Measurements from ENCODE around the gene ROBO1.

The ROBO1 gene

DNA sequence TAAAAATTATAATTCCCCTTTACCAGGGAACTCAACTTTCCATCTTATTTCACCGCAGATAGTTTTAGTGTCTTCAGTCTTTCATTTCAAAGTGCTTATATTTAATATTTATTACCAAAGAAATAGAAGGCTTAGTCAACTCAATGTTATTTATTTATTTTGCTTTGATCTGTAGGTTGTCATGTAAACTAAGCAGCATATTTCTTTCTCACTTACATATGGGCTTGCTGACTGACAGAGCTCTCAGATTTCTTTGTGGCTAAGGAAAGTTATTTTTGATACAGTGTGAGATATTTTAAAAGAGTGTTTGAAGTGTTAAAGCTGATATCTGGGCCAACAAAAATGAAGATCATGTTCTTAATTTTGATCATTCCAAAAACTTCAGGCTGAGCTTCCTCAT, 331.4 kb downstream of the ROBO1 start:
- no peak for DNase-seq

DNA sequence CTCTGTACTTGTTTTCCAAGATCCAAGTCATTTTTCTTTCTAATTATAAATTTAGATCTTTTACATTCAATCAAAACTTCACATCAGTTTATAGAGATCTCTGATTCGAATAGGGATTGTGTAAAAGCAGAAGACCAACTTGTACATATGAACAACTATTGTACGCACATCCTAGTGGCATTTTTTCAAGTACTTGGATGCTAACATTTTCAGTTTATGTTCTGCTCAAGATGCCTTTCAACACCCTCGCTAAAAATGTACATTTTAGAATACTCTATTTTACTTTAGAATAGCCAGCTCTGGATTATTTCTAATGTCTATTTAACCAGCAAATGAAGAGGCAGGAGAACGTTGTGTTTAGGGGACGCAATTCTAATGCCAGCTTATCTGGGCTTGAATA, 340.7 kb downstream of the ROBO1 start:
- no peak for DNase-seq

DNA sequence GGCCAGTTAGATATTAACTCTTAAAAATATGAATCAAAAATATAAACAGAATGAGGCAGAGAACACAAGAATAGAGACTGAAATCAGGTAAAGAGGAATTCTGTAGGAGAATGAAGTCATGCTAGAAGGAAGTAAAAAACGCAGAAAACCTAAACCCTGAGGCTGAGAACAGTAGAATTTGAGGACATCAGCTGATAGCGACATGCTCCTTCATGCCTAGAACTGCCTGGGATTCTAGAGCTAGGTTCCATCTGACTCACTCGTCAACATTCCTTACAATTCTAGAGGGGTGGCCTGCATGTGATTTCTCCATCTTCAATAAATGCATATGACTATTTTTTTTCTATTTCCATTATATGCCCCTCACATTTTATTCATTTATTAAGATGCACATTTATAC, 343.0 kb downstream of the ROBO1 start:
- DNase-seq: no peak

DNA sequence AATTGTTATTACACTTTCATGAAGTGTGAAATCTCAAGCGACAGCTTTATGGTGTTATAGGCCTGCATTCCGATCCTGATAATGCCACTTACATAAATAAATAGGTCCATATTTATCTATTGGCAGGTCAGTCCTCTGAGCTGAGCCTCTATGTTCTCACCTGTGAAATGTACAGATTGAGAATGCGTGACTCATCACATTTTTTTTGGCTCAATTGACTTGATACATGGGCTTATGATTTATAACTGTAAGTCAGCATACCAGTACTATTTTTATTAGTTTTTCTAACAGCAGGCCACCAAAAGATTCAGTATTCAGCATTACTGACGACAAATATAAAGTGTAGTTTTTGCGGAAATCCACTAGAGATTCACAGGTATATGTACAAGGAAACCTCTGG, 344.4 kb downstream of the ROBO1 start:
- DNase-seq: no peak

DNA sequence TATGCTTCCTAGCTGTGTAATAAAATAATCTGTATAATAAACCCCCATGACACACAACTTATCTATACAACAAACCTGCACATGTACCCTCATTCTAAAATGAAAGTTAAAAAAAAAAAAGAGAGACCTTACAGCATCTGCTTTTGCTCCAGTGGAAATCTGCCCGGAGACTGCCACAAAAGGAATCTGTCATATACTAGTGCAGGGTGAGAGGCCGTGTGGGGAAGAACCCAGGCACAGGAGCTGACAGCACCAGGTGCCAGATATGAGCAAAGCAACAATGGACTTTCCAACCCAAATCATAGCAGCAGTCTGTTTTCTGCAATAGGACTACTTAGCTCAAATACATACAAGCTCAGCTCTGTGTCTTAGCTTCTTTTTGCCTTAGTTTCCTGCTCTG, 346.5 kb downstream of the ROBO1 start:
- no peak for DNase-seq

DNA sequence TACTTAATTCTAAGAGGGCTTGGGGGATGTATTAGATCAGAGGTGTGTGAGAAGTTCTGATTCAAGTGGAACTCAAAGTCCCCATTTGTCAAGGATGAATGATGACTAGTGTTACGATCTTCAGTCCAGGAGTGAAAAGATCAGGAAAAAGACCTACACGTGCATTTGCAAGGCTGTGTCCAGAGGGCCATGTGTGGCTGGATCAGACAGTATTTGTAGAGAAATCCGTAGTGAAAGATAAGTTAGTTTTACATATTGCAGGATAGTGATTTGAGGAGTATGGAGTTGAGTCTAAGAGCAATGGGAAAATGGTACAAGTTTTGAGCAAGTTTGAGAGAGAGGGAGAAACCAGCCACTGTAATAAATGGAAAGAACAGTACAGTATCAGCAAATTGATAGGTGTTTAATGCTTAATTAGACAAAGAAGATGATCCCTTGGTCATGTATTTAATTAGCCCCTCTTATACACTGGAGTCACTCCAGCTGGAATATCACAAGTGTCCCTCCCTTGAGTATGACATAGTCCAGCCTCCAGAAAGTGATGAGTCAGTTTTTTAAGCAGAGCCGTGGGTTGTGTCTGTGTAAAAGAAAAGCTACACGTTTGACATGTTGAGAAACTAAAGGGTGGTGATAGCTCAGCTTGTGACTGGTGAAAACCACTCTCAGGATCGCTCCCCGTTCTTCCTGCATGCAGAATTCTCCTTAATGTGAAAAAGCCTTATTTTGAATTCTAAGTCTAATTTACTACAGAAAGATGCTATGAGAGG, 348.8 kb downstream of the ROBO1 start:
- no peak for DNase-seq

DNA sequence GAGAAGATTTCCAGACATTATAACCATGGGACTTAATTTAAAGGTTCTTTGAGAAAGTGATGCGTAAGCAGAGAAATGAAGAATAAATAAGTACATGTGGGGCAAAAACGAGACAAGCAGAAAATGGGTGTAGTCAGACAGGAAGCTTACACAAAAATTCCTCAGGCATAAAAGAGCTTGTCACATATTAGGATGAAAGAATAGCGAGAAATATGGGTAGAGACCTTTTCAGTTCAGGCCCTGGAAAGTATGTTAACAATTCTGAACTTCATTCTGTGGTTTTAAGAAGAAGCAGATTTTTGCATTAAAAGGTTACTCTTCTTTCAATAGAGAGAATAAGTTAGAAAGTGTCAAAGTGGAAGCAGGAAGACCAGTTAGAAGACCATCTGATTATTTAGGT, 352.4 kb downstream of the ROBO1 start:
- DNase-seq: no peak

DNA sequence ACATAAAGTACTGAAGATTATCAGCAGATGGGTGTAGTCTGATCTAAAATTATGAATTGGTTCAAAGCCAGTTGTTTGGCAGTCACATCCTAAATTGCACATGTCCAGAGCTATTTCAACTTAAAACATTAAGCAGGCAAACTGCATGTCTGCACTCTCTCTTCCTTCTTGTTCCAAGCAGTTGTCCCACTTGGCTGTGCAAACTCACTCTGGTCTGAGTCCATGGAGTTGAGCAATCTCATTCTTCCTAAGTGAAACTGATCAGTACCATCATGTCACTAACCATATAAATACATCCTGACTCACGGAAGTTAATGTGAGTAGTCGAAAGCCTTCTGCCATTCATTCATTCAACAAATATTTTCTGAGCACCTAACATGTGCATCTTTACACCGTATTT, 353.0 kb downstream of the ROBO1 start:
- DNase-seq: no peak

DNA sequence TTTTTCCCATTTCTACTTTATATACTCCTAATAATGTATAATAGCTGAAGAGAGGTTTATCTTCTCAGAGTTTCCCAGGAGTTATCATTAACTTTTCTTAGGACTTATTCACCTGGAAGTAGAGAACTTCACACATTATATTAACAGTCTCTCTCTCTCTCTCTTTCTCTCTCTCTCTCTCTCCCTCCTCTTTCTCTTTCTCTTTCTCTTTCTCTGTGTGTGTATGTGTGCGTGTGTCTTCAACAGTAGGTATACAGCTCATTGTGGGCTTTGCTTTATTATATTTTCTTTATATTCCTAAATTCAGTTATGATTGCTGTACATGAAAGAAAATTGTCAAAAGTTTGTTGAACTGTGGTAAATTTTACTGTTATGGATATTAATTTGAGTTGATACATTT, 353.8 kb downstream of the ROBO1 start:
- no peak for DNase-seq

DNA sequence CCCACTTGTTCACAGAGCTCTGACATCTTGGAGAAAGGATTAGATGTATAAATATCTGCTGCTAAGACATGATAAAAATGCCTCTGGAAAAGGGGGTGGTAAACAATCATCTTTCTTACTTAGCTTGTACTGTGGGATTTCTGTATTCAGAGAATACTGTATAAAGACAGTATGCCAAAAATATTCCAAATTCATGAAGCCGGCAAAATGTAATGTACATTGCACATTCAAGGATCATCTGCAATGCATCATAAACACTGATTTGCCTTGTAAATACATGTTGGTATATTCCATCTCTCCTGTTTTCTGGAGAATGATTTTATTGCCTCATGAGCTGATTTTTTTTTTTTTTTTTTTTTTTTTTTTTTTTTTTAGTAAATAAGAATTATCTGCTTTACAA, 355.3 kb downstream of the ROBO1 start:
- DNase-seq: no peak

DNA sequence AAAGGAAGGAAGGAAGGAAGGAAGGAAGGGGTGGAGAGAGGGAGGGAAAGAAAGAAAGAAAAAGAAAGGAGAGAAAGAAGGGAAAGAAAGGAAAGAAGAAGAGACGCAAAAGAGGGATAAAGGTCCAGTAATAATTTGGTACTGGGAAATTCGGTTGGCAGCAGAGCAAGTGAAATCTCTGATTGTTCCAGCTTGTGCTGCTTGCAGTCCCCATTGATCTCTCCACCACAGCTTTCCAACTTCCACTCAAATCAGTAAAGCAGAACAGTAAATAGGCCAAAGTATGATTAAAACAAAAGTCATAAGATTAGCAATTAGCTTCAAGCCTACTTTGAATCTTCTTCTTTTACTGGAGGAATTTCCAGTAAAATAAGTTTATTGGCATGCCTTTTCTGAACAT, 357.2 kb downstream of the ROBO1 start:
- no peak for DNase-seq

DNA sequence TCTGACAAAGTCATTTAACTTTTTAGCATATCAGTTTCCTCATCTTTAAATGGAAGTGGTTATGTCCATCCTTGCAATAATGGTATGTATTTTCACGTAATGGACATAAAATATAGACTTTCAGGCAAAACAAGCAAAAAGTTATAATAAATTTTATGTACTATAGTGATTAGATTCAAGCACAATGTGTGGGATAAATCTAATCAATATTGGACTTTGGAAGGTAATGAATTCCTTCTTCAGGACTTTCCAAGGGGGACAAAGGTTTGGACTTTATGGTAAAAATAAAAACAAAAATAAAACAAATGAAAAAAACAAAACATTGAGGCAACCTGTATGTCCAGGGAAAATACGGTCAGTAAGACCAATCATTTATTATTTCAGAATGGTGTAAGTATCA, 357.7 kb downstream of the ROBO1 start:
- no peak for DNase-seq

DNA sequence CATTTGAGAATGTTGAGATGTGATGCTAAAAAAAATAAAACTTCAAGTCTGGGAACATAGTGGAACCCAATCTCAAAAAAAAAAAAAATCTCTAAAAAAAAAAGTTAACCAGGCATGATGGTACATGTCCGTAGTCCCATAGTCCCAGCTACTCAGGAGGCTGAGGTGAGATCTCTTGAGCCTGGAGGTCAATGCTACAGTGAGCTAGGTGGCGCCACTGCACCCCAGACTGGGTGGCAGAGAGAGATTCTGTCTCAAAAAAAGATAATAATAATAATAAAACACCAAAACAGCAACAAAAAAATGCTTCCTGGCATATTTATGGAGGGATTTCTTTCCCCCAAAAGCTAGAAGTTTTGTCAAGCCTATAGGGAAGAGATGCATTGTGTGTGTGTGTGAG, 361.6 kb downstream of the ROBO1 start:
- DNase-seq: no peak

DNA sequence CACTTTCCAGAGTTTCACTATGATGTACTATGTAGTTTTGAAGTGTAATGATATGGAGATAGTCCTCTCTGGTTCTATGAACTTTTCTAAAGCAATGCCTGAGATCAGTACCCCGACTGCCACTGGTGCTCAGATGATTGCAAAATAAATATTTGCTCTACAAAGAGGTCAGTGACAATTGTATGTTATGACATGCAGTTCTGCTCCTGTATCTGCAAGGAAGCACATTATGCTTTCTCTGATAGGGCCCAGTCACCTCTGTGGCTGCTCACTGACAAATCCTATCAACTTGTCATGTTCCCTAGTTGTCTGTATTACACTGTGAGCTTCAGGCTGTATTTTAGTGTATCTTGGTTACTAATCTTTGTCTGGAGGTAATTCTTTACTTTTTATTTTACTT, 362.6 kb downstream of the ROBO1 start:
- DNase-seq: no peak

DNA sequence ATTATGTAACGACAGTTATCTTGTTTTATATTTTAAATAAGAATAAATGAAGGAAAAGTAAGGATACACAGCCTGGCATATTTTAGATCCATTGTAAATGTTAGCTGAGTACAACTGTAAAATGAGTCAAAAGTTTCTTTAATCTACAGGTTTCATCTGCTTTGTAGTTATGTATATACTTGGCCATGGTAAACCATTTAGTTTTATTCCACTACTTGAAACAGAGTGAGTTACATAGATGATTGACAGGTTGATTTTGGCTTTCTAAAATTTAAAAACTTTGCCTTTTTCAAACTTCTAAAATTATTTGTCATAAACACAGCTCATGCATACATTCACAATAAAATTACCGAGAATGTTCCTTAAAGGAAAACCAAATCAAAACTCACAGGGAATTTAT, 371.2 kb downstream of the ROBO1 start:
- no peak for DNase-seq

DNA sequence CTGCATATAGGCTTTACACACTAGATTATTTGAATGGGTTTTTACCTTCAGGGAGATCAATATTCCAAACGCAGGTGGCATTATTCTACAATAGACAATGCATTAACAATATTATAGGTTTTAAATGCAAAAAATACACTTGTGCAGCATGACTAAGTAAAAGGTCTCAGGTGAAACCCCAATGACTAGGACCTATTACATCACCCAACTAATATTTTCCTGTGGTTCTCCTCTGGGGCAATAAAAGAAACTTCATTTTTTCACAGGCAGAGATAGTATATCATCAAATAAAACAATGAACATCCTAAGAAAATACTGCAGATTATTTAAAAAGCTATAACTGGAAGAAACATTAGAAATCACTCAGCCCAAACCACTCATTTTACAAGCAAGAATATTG, 375.3 kb downstream of the ROBO1 start:
- no peak for DNase-seq

DNA sequence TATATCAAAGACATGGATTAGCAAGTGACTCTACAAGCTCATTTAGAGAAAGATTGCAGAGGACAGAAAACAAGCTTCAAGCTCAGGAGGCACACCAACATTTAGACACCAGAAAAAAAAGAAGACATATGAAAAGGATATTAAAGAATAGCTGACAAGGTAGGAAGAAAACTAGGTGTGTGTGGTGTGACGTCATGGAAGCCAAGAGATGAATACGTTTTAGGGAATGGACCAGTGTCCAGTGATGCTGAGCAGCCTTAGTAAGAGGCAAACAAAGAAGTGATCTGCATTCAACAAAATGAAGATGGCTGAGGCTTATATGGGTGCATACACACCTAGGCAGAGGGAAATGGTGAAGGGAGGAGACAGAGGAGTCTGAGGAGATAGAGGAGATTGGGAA, 377.4 kb downstream of the ROBO1 start:
- no peak for DNase-seq

DNA sequence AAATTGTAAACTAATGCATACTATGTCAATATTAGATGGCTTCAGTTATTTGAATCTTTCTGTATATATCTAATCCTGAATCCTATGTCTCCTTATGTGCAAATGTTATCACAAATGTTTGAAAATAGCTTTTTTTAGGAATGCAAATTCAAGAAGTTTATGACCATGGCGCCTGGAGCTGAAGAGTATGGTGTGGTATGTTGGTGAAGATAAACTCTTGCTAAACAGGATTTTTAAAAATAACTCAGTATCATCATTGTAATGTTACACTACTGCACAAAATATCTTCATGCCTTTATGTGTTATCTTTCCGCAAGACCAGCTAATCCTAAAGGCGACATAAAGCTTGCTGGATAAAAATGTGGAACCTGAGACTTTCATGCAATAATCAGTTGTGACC, 382.6 kb downstream of the ROBO1 start:
- DNase-seq: no peak

DNA sequence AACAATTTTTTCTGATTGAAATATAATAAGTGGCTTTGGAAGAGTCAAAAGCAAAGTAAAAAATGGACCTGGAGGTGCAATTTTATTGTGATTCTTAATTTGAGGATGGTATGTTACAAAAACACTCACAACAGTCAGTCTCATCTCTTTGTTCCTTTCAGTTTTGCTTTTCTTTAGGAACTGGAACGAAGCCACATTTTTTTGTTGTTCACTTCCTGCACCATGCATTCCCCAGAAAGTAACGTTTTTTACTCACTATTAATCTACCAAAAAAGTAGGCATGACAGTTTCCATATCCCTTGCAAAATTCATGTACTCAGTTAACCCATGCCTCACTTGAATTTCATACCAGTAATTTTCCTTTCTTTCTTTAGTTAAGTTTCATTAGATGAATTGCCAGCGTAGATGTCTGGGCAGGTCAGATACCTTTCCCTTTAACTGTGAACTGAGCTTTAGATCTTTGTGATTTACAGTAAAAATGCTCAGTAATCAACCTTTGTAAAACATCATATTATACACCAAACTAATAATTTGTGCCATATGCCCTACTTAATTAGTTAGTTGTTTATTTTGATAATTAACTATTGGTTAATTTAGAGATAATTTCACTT, 384.3 kb downstream of the ROBO1 start:
- no peak for DNase-seq

DNA sequence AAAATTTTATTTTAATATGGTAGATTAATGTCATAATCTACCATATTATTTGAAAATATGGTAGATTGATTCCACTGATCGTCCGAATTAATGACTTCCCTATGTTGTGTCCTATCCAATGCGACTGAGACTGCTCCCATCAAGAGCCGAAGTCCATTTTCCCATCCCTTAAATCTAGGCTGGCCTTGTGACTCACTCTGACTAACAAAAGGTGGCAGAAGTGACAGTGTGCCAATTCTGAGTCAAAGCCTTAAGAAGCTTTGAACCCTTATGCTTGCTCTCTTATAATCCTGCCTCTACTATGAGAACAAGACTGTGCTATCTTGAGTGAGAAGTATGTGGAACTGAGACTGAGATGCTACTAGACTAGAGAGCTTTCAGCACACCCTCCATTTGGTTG, 387.2 kb downstream of the ROBO1 start:
- DNase-seq: no peak

DNA sequence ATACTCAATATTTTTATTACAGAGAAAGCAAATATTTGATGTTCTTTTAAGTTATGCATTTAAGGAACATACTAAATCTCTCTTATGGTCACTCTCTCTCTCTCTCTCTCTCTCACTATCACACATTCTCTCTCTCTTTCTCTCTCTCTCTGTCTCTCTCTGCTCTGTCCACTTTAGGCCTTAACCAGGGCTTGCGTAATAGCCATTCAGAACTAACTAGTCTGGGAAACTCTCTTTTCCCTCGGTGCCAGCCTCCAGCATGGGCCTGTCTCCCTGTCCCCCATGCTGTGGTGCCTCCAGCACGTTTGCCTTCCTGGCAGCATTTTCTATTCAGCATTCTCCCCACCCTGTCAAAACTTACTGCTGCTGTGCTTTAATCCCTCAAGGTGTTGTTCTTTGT, 389.7 kb downstream of the ROBO1 start:
- DNase-seq: no peak

DNA sequence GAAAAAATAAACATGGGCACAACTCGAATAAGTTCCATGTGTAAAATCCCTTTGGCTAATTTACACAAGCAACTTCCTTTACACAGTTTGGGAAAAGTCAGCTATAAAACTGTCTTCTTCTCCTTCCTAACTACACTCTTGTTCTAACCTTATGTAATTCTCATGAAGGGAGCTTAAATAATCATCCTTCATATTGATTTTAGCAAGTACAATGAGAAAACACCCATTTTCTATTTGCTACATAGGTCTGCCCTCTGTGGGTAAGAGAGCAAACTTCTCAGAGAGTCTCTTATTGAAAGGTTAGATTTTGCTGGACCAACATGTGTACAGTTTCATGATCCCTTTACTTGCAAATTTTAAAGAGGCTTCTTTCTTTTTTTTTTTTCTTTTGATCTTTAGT, 398.5 kb downstream of the ROBO1 start:
- no peak for DNase-seq

DNA sequence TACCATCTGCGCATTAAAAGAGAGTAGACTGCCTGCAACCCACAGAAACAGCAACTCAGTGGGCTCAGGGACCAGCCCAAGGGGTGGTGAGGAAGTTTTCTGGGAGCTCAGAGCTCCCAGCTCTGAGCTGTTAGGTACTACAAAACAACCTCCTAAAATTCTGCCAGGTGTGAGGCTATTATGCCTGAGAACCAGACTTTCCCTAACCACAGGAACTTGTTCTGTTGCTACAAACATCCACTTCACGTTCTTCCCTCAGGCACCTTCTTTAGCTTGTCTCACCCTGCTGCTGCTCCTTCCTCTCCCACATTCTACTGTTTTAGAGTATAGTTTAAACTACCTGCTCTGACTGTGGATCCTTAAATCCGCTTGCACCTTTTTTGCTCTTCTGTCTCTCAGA, 399.4 kb downstream of the ROBO1 start:
- DNase-seq: no peak

DNA sequence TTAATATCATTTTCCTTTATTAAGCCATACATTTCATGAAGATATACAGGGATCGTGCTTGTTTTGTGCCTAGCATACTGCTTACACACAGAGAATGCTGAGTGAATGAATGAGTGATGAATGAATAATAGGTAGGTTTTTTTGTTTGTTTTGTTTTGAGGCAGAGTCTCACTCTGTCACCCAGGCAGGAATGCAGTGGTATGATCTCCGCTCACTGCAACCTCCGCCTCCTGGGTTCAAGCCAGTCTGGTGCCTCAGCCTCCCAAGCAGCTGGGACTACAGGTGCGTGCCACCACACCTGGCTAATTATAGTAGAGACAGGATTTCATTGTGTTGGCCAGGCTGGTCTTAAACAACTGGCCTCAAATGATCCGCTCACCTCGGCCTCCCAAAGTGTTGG, 400.0 kb downstream of the ROBO1 start:
- no peak for DNase-seq

DNA sequence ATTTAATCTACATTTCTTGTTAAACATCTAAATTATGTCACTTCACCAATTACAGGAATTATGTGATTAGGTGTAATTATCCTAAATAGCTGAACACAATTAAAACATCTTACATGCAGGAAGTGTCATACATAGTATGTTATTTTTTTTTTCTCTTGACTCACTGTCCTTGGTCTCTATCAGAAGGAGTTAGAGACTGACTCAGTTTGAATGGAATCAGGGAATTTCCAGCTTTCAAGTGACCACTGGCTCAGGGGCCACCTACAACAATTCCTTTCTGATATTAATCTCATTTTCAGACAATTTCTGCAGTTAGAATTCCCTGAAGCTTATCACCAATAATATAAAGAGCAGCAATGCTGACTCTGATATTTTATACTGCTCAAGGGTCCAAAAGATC, 400.7 kb downstream of the ROBO1 start:
- no peak for DNase-seq
